ENCODE measurements around the gene AUTS2. TPM values are rescaled to one million over a fixed set of nuclear protein-coding genes. Genes with fewer than 3 reads are reported as not detected.

The AUTS2 gene
- polyA plus RNA-seq, 1 donor: 80.7 TPM

- DNase-seq (ENCODE audit: low read depth): no peak
Observed at GRCh38 chr7:69968969-69969556, 370.8 kb downstream of the AUTS2 start.

GRCh38 chr7:69981646-69982045 lies 383.4 kb downstream of the AUTS2 start:
- DNase-seq (ENCODE audit: low read depth): no peak

GRCh38 chr7:69982197-69982596 lies 383.9 kb downstream of the AUTS2 start:
- no peak for DNase-seq (ENCODE audit: low read depth)

- no peak for DNase-seq (ENCODE audit: low read depth)
Observed at GRCh38 chr7:69989551-69989950, 391.3 kb downstream of the AUTS2 start.

GRCh38 chr7:69992938-69993337 lies 394.7 kb downstream of the AUTS2 start:
- DNase-seq (ENCODE audit: low read depth): no peak

GRCh38 chr7:69994218-69994617 lies 395.9 kb downstream of the AUTS2 start:
- no peak for DNase-seq (ENCODE audit: low read depth)

GRCh38 chr7:69994886-69995542 lies 396.7 kb downstream of the AUTS2 start:
- no peak for DNase-seq (ENCODE audit: low read depth)

- no peak for DNase-seq (ENCODE audit: low read depth)
Observed at GRCh38 chr7:69996121-69996520, 397.8 kb downstream of the AUTS2 start.

- DNase-seq (ENCODE audit: low read depth): no peak
Observed at GRCh38 chr7:70000737-70001348, 402.6 kb downstream of the AUTS2 start.

- DNase-seq (ENCODE audit: low read depth): no peak
Observed at GRCh38 chr7:70005480-70005879, 407.2 kb downstream of the AUTS2 start.

GRCh38 chr7:70005891-70006260 lies 407.6 kb downstream of the AUTS2 start:
- DNase-seq (ENCODE audit: low read depth): no peak

- DNase-seq (ENCODE audit: low read depth): peak; percentile 25
Observed at GRCh38 chr7:70006261-70006920, 408.1 kb downstream of the AUTS2 start.

GRCh38 chr7:70008466-70008865 lies 410.2 kb downstream of the AUTS2 start:
- DNase-seq (ENCODE audit: low read depth): no peak

- no peak for DNase-seq (ENCODE audit: low read depth)
Observed at GRCh38 chr7:70014472-70015177, 416.4 kb downstream of the AUTS2 start.

- DNase-seq (ENCODE audit: low read depth): no peak
Observed at GRCh38 chr7:70015353-70015752, 417.1 kb downstream of the AUTS2 start.

- no peak for DNase-seq (ENCODE audit: low read depth)
Observed at GRCh38 chr7:70016044-70016770, 417.9 kb downstream of the AUTS2 start.

GRCh38 chr7:70017357-70017756 lies 419.1 kb downstream of the AUTS2 start:
- DNase-seq (ENCODE audit: low read depth): no peak

GRCh38 chr7:70018700-70019099 lies 420.4 kb downstream of the AUTS2 start:
- DNase-seq (ENCODE audit: low read depth): no peak

GRCh38 chr7:70027867-70028266 lies 429.6 kb downstream of the AUTS2 start:
- DNase-seq (ENCODE audit: low read depth): no peak

GRCh38 chr7:70028620-70029019 lies 430.3 kb downstream of the AUTS2 start:
- no peak for DNase-seq (ENCODE audit: low read depth)

GRCh38 chr7:70029993-70030392 lies 431.7 kb downstream of the AUTS2 start:
- no peak for DNase-seq (ENCODE audit: low read depth)

GRCh38 chr7:70030745-70031144 lies 432.5 kb downstream of the AUTS2 start:
- no peak for DNase-seq (ENCODE audit: low read depth)

Data from forelimb muscle (tissue), 1 donor.